ENCODE results near the gene INPP5F.
A peak's percentile ranks its signal among the peaks of the same experiment; 100 is the strongest.

INPP5F gene, protein sequence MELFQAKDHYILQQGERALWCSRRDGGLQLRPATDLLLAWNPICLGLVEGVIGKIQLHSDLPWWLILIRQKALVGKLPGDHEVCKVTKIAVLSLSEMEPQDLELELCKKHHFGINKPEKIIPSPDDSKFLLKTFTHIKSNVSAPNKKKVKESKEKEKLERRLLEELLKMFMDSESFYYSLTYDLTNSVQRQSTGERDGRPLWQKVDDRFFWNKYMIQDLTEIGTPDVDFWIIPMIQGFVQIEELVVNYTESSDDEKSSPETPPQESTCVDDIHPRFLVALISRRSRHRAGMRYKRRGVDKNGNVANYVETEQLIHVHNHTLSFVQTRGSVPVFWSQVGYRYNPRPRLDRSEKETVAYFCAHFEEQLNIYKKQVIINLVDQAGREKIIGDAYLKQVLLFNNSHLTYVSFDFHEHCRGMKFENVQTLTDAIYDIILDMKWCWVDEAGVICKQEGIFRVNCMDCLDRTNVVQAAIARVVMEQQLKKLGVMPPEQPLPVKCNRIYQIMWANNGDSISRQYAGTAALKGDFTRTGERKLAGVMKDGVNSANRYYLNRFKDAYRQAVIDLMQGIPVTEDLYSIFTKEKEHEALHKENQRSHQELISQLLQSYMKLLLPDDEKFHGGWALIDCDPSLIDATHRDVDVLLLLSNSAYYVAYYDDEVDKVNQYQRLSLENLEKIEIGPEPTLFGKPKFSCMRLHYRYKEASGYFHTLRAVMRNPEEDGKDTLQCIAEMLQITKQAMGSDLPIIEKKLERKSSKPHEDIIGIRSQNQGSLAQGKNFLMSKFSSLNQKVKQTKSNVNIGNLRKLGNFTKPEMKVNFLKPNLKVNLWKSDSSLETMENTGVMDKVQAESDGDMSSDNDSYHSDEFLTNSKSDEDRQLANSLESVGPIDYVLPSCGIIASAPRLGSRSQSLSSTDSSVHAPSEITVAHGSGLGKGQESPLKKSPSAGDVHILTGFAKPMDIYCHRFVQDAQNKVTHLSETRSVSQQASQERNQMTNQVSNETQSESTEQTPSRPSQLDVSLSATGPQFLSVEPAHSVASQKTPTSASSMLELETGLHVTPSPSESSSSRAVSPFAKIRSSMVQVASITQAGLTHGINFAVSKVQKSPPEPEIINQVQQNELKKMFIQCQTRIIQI

GRCh38 chr10:119725828-119726675, at the start of gene INPP5F:
INPP5F (plus strand) TSS chr10:119726050; CDS start chr10:119726263, 213 bp downstream.
- H3K36me3 Mint-ChIP-seq (ENCODE audit: low read depth): peaks cover 2% of the 10 kb centered on the region
- peaks cover 27% of the 10 kb centered on the region for H3K4me1 Mint-ChIP-seq (ENCODE audit: low read depth)
- peak within 1 kb of the TSS; percentile 92 for H3K4me3 Mint-ChIP-seq
- H3K9me3 Mint-ChIP-seq: no peaks in the 10 kb centered on the region
- H3K27ac Mint-ChIP-seq: peak within 1 kb of the TSS; percentile 74
- peaks cover 4% of the 10 kb centered on the region for H3K27me3 Mint-ChIP-seq (ENCODE audit: low read depth)

- peaks cover 13% of the 10 kb centered on the region for H3K4me1 Mint-ChIP-seq (ENCODE audit: low read depth)
- H3K4me3 Mint-ChIP-seq: no peak overlapping the region
- H3K27me3 Mint-ChIP-seq (ENCODE audit: low read depth): no peaks in the 10 kb centered on the region
- no peak overlapping the region for H3K27ac Mint-ChIP-seq
- no peaks in the 10 kb centered on the region for H3K9me3 Mint-ChIP-seq
- H3K36me3 Mint-ChIP-seq (ENCODE audit: low read depth): peaks cover 26% of the 10 kb centered on the region
Measured at GRCh38 chr10:119677126-119677525, 48.7 kb upstream of the INPP5F start.

- Mint-ChIP-seq H3K27me3 (ENCODE audit: low read depth) (no peaks in the 10 kb centered on the region), H3K27ac (no peak overlapping the region), H3K4me3 (no peak overlapping the region), H3K9me3 (no peaks in the 10 kb centered on the region), H3K36me3 (ENCODE audit: low read depth) (peaks cover 21% of the 10 kb centered on the region), H3K4me1 (ENCODE audit: low read depth) (peaks cover 15% of the 10 kb centered on the region)
Measured at GRCh38 chr10:119677904-119678755, 47.7 kb upstream of the INPP5F start.

GRCh38 chr10:119679480-119679829, 46.4 kb upstream of the INPP5F start:
- peaks cover 9% of the 10 kb centered on the region for H3K36me3 Mint-ChIP-seq (ENCODE audit: low read depth)
- no peak overlapping the region for H3K4me3 Mint-ChIP-seq
- no peak overlapping the region for H3K27ac Mint-ChIP-seq
- no peaks in the 10 kb centered on the region for H3K27me3 Mint-ChIP-seq (ENCODE audit: low read depth)
- H3K4me1 Mint-ChIP-seq (ENCODE audit: low read depth): peaks cover 13% of the 10 kb centered on the region
- no peaks in the 10 kb centered on the region for H3K9me3 Mint-ChIP-seq

- Mint-ChIP-seq H3K9me3 (no peaks in the 10 kb centered on the region), H3K27me3 (ENCODE audit: low read depth) (no peaks in the 10 kb centered on the region), H3K36me3 (ENCODE audit: low read depth) (peaks cover 9% of the 10 kb centered on the region), H3K4me1 (ENCODE audit: low read depth) (peaks cover 13% of the 10 kb centered on the region), H3K4me3 (no peak overlapping the region), H3K27ac (no peak overlapping the region)
Measured at GRCh38 chr10:119680050-119680449, 45.8 kb upstream of the INPP5F start.

GRCh38 chr10:119680650-119681081, 45.2 kb upstream of the INPP5F start:
- Mint-ChIP-seq H3K4me3 (no peak overlapping the region), H3K9me3 (no peaks in the 10 kb centered on the region), H3K36me3 (ENCODE audit: low read depth) (peaks cover 9% of the 10 kb centered on the region), H3K4me1 (ENCODE audit: low read depth) (peaks cover 13% of the 10 kb centered on the region), H3K27ac (no peak overlapping the region), H3K27me3 (ENCODE audit: low read depth) (no peaks in the 10 kb centered on the region)

DNA sequence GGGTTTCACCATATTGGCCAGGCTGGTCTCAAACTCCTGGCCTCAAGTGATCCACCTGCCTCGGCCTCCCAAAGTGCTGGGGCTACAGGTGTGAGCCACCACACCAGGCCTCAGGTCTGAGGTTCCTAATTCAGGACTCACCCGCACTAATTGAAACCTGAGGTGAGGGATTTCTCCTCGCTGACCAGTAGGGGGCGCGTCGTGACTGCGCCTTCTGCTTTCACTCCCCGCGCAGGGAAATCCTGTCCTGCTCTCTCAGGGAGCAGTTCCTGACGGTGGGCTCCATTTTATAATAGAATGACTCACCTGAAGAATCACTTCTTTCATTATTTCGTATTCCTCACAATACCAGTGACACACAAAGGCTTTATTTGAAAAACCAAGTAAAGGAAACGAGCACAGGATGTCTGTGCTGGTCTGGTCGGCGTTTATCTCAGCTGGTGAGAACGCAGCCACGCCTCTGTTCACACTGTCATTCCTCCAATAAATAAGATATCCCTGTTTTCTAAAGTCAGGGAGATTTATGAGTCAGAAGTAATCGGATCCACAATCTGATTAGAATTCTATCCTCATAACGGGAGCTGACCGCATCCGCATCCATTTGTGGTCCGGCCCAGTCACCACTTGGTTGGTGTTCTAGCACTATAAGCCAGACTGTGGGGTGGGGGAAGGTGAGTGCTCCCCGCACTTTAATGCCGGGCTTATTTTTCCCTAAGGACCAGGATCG, 39.2 kb upstream of the INPP5F start:
- H3K36me3 Mint-ChIP-seq (ENCODE audit: low read depth): no peaks in the 10 kb centered on the region
- peak overlapping the region; percentile 38 for H3K4me3 Mint-ChIP-seq
- H3K27me3 Mint-ChIP-seq (ENCODE audit: low read depth): no peaks in the 10 kb centered on the region
- H3K27ac Mint-ChIP-seq: peak overlapping the region; percentile 51
- H3K9me3 Mint-ChIP-seq: no peaks in the 10 kb centered on the region
- peaks cover 19% of the 10 kb centered on the region for H3K4me1 Mint-ChIP-seq (ENCODE audit: low read depth)

- H3K27me3 Mint-ChIP-seq (ENCODE audit: low read depth): no peaks in the 10 kb centered on the region
- H3K27ac Mint-ChIP-seq: no peak overlapping the region
- no peaks in the 10 kb centered on the region for H3K36me3 Mint-ChIP-seq (ENCODE audit: low read depth)
- peaks cover 15% of the 10 kb centered on the region for H3K4me1 Mint-ChIP-seq (ENCODE audit: low read depth)
- H3K4me3 Mint-ChIP-seq: no peak overlapping the region
- H3K9me3 Mint-ChIP-seq: no peaks in the 10 kb centered on the region
Measured at GRCh38 chr10:119687192-119688032, 38.4 kb upstream of the INPP5F start.

DNA sequence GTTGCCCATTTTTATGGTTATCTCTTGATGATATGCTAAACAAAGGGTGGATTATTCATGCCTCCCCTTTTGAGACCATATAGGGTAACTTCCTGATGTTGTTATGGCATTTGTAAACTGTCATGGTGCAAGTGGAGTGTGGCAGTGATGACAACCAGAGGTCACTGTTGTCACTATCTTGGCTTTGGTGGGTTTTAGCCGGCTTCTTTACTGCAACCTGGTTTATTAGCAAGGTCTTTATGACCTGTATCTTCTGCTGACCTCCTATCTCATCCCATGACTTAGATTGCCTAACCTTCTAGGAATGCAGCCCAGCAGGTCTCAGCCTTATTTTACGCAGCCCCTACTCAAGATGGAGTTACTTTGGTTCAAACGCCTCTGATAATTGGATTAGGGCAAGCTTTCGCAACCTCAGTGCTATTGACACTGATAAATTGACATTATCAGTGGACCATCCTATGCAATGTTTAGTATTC, 37.8 kb upstream of the INPP5F start:
- Mint-ChIP-seq H3K4me1 (ENCODE audit: low read depth) (peaks cover 16% of the 10 kb centered on the region), H3K9me3 (no peaks in the 10 kb centered on the region), H3K27me3 (ENCODE audit: low read depth) (no peaks in the 10 kb centered on the region), H3K4me3 (no peak overlapping the region), H3K27ac (no peak overlapping the region), H3K36me3 (ENCODE audit: low read depth) (no peaks in the 10 kb centered on the region)

GRCh38 chr10:119689016-119689580, 36.8 kb upstream of the INPP5F start:
- H3K27me3 Mint-ChIP-seq (ENCODE audit: low read depth): no peaks in the 10 kb centered on the region
- H3K27ac Mint-ChIP-seq: no peak overlapping the region
- no peaks in the 10 kb centered on the region for H3K36me3 Mint-ChIP-seq (ENCODE audit: low read depth)
- H3K4me3 Mint-ChIP-seq: no peak overlapping the region
- H3K4me1 Mint-ChIP-seq (ENCODE audit: low read depth): peaks cover 21% of the 10 kb centered on the region
- no peaks in the 10 kb centered on the region for H3K9me3 Mint-ChIP-seq

GRCh38 chr10:119691726-119692125, 34.1 kb upstream of the INPP5F start:
- Mint-ChIP-seq H3K9me3 (peaks cover 5% of the 10 kb centered on the region), H3K27me3 (ENCODE audit: low read depth) (no peaks in the 10 kb centered on the region), H3K36me3 (ENCODE audit: low read depth) (no peaks in the 10 kb centered on the region), H3K4me1 (ENCODE audit: low read depth) (peaks cover 16% of the 10 kb centered on the region), H3K4me3 (no peak overlapping the region), H3K27ac (no peak overlapping the region)
